CD4-positive, alpha-beta T cell treated with Interleukin-6 at 100 ng/mL for 8 hours (primary cell): ENCODE measurements around the gene AKAP6.
"Not testable (repeated sequence)": the region's sequence is repeated elsewhere in the genome, so short reads cannot be mapped to it uniquely, and the experiment has no call there.

Experiments used
- DNase-seq: peaks from one replicate; pipeline ENCODE4 v3.0.0-alpha.2; 2020; ENCODE audit warnings: mixed read lengths, low spot score

AKAP6 gene

DNA sequence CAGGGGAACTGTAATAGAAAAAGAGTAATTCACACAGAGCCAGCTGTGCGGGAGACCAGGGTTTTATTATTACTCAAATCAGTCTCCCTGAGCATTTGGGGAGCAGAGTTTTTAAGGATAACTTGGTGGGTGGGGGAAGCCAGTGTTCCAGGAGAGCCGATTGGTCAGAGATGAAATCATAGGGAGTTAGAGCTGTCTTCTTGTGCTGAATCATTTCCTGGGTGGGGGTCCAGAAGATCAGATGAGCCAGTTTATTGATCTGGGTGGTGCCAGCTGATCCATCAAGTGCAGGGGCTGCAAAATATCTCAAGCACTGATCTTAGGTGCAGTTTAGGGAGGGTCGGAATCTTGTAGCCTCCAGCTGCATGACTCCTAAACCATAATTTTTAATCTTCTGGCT is 44.1 kb downstream of the AKAP6 start:
- not testable (repeated sequence) for DNase-seq

DNA sequence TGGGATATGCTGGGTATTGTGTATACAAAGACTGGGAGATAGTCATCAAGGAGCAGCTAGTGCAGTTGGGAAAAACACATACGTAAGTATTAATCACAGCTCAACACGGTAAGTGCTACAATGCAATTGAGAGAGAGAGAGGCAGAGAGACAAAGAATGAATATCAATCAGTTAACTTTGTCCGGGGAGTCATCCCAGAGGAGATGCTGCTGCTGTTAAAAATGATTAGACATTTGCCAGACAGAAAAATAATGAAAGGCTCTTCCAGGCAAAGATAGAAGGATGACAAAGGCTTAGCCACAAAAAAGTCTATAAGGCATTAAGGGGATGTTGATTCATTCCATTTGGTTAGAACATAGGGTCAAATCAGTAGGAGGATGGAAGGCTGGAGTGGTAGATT is 45.1 kb downstream of the AKAP6 start:
- no peak for DNase-seq

DNA sequence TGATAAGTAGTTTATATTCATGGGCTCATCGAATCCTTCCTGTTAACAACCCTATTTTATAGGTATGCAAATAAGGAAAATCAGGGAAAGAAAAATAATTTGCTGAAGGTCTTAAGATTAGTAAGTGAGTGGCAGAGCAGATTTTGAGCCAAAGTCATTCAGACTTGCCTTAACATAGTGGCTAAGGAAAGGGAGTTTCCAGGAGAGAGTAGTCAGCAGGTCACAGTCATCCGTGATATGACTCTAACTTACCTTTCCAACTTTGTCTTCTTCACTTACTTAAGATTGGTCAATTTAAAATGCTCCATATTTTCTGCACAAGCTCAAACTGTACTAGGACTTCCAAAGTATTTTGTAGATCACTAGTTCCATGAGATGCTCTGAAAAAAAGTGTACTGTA is 46.6 kb downstream of the AKAP6 start:
- DNase-seq = no peak

DNA sequence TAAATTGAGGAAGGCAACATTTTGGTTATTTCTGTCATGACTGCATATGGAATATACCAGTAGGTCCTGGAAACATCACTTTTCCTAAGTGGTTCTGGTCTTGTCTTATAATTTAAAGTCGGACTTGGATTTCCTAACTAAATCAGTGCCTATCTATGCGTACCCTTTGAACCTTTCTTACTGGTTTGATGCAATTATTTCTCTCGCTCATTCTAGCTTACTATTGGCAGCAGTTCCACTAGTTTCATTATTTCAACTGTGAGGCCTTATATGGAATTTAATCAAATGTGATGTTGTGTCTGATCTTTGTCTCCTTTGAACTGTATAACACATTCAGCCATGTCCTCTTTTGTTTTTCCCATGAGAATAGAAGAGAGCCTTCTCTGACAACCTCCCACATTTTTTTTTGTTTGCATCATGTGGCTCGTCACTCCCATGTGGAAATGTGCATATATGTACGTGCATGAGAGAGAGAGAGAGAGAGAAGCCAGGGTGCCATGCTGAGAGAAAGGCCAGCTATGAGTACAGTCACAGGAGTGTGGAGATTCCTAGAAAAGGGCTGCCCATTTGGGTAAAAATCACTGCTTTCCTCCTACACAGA is 48.0 kb downstream of the AKAP6 start:
- DNase-seq = no peak

DNA sequence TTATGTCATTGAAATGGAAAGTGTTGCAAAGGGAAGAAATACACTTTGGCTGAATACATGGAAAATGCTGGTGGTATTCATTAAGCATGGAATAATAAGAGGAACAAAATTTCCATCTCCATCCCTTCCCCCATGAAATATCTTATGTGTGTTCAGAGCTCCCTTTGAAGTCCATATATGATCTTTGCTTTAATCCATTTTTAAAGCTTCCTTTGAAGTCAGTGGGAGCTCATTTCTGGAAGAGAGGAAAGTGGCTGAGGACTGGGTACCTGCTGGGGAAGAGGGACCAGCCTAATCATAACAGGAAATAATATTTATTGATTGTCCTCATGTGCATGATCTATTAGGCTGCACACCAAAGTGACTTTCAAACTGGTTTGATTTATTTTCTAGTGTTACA is 49.2 kb downstream of the AKAP6 start:
- DNase-seq = no peak

DNA sequence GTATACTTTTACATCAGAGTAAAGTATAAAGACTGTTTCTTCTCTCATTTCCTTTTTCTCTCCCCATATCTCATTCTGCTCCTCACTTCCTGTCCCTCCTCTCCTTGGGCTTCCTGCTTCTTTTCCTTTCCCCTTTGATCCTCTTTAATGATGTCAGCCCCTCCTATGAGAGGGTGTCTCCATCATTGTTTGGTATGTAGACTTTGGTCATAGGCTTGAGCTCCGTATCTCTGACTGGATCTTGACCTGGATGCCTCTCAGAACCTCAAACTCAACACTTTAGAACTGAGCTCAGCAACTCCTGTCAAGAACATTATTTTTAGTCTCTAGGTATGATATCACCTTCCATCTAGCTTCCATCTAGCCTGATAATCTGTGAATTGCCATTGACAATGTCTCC is 50.3 kb downstream of the AKAP6 start:
- no peak for DNase-seq

DNA sequence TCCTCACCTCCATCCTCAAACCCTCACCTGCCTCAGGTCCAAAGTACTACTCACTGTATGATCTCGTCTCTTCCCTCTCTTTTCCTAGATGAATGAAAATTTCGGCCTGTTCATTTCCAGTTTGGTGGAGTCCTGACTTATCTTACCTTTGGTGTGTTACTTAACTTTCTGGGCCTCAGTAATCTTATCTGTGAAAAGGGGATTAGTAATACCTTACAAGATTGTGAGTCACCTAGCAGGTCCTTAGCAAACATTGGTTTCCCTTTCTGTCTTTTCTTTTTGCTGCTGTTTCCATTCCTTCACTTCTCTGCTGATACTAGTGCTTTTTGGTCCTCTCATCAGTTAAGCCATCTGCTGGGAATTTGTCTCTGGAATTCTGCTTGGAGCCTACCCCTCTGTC is 52.8 kb downstream of the AKAP6 start:
- no peak for DNase-seq

DNA sequence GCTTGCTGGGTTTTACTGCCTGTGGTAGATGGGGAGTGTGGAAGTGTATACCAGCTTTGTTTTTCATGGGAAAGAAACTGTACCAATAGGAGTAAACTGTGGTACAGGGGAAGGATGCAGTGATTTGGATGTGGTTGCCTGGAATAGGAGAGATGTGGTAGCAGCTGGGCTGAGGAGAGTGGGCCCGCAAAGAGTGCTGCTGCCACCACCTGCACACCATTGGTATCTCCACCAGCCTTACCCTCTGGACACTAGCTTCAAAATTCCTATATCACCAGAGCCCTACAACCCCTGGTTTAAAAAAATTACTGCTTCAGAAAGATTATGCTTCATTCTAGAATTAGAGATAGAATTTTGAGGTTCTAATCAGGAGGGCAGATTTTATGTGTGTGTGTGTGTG is 53.6 kb downstream of the AKAP6 start:
- DNase-seq = no peak

DNA sequence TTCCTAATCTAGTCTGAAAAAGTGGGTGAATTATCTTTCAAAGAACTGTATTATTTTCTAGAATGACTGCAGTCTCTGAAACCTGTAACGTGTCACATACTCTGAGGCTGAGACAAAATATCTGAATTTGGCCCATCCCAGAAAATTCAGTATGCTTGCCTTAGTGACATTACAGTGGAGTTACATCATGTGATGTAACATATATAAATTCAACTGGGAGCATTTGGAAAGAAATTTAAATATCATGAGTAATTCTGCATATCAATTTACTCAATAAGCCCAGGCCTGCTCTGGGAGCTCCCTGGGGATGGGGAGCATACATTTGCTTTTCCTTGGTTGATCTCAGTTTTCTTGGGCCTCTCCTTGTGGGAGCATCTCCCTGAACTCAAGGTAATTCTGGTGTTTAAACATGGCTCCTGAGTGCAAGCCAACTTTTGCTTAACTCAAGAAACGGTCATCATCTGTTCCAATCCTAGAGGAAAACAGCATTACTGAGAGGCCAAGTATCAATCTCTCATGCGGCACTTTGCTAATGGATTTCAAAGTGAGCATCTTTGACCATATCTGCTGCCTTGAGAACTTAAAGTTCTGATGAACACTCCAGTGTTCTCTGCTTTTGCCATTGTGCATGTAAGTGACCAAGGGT is 54.4 kb downstream of the AKAP6 start:
- no peak for DNase-seq

DNA sequence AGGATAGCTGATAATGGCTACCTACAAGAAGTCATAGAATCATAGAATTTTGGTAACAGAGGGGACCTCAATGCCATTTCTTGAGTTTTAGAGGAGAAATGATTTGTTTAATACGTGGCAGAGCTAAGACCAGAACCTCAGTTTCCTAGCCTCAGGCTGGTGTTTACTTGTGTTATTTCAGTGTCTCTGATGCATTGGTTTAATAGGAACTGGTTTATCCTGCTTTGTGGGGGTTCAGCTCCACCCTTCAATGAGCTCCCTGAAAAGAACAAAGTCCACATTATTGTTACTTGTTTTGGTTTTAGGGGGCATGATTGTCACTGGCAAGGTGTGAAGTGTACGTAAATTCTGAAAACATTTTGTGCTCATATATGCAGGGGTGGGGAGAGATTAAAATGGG is 55.4 kb downstream of the AKAP6 start:
- no peak for DNase-seq

DNA sequence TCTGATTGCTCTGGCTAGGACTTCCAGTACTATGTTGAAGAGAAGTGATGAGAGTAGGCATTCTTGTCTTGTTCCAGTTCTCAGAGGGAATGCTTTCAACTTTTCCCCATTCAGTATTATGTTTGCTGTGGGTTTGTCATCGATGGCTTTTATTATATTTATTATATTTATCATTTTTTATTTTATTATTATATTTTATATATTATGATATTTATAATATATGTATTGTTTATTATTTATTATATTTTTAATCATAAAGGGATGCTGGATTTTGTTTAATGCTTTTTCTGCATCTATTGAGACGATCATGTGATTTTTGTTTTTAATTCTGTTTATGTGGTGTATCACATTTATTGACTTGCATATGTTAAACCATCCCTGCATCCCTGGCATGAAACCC is 58.2 kb downstream of the AKAP6 start:
- DNase-seq = not testable (repeated sequence)

DNA sequence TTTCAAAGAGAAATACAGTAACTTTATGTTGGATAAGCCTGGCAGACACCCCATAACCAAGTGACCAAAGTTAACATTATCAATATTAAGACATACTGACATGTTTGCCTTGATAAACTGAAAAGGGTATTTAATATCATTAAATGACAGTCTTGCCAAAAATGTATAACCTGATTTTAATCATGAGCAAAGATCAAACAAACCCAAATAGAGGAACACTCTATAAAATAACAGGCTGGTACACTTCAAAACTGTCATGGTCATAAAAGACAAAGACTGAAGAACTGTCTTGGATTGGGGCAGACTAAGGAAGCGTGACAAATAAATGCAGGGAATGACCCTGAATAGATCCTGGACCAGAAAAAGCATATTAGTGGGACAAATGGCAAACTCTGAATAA is 64.0 kb downstream of the AKAP6 start:
- DNase-seq = no peak

DNA sequence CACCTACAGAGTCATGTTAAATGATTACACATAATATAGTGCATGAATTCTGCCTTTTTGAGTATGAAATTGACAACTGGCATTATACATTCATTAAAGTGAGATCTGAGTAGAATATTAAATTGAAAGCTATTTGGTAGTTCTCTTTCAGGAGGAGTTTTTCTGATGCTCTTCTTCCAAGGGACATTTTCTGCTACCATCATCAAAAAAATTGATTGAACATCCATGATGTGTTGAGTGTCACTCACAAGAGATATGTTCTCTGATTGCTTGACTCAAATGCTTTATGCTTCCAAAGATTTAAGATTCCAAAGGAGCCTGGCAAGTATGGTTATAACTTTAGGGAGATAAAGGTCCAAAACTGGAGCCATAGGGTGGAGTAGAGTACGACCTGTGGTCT is 64.9 kb downstream of the AKAP6 start:
- no peak for DNase-seq

DNA sequence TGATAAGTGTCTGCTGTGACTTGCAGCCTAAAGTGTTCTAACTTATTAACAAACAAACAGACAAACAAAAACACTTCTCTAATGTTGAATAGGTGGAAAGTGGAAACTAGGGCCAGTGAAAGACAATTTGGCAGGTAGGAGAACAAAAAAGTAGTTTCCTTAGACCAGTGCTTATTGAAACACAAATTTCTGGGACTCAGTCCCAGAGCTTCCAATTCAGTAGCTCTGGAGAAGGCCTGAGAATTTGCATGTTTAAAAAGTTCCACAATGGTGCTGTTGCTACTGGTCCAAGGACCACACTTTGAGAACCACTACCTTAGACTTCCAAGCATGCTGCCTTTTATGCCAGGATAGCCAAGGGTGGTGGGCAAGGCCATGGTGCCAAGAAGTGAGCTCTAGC is 67.8 kb downstream of the AKAP6 start:
- DNase-seq = no peak

DNA sequence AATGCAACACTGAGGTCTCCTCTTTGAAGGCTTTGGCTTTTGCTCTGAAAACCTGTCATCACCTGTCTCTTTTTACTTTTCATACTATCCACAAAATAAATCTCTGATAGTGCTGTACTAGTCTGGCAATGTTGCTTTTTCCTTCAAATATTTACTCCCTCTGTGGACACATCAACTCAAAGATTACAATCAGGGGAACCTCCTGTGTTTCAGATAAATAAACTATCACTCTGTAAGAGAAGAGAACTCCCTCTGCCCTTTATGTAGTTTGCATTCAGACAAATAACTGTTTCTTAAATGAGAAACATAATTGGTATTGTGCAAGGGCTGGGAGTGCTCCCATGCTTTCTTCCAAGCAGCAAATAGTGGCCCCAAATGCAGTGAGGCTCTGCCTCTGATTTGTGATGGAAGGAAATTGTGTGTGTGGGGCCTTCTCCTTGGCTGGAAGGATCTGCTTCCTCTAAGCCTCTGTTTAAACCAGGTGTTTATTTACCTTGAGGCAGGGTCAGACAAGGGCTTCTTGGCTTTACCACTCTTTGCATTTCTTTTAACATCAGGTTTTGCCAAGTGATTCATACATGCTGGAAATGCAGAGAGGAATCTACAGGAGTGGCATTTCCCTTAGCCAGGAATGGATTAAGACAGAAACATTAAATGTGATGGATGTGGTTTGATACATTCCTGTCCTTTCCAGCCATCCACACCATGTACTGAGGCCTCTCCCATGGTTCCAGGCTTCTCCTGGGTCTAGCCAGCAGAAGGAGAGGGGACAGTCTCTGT is 69.0 kb downstream of the AKAP6 start:
- DNase-seq = no peak

DNA sequence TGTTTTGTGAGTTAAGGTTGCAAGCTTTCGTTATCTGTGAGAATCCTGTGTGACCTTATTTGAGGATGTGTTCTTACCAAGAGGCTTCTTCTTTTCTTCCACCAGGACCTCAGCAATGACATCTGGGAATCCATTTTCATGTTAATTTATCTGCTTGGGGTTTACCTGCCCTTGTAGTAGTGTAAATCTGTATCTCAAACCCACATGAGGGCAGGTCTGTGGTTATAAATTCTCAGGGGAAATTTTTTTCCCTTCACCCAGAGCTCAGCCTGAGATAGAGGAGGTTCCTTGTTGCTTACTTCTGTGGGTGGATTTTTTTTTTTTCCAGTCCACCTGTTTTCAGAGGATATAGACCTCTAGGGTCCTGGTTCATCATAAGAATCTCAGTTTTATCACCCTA is 70.8 kb downstream of the AKAP6 start:
- DNase-seq = no peak

DNA sequence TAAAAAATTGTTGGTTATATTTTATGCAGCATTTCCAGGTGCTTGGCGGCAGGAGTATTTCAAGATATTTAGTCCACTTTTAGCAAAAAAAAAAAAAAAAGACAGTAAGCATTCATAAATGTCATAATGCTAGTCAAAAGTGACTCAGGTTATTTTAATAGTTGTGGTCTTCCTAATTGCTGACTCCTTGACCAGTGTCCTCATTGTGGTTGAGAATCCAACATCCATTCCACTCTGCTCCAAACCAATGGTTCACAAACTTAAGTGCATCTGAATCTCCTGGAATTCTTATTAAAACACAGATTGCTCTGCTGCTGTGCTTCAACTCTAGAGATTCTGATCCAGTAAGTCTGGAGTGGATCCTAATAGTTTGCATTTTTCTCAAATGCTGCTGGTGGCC is 71.4 kb downstream of the AKAP6 start:
- DNase-seq = no peak

DNA sequence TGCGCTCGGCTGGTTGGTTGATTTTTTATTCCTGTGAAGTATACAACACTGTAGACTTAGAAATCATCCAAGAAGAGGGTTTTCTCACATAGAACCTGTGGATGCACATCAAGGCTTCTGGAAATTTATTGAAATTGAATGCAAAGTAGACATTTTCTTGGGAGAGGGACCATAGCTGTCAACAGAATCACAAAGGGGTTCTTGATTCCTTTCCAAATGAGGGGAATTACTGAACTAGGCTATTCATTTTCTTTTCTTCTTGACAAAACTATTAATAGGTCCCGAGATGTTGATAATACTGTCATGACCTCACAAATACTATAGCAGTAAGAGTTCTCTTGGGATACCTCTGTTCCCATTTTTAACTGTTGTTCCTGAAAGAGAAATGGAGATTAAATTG is 73.9 kb downstream of the AKAP6 start:
- DNase-seq = no peak

DNA sequence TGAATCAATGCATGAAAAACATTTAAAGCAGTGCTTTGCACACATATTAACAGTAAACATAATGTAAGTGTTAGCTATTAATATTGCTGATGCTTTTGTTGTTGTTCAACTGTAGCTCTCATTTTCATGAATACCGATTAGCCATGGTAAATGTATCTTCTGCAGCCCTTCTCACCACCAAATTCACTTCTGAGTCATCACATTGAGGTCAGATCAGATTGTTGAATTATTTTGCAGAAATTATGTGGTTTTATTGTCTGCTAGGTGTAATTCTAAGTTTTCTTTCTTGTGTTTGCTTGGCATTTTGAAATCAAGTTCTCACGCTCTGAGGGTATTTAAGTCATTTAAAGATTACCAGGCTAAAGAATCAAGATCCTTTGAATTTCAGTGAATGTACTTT is 74.6 kb downstream of the AKAP6 start:
- DNase-seq = no peak

DNA sequence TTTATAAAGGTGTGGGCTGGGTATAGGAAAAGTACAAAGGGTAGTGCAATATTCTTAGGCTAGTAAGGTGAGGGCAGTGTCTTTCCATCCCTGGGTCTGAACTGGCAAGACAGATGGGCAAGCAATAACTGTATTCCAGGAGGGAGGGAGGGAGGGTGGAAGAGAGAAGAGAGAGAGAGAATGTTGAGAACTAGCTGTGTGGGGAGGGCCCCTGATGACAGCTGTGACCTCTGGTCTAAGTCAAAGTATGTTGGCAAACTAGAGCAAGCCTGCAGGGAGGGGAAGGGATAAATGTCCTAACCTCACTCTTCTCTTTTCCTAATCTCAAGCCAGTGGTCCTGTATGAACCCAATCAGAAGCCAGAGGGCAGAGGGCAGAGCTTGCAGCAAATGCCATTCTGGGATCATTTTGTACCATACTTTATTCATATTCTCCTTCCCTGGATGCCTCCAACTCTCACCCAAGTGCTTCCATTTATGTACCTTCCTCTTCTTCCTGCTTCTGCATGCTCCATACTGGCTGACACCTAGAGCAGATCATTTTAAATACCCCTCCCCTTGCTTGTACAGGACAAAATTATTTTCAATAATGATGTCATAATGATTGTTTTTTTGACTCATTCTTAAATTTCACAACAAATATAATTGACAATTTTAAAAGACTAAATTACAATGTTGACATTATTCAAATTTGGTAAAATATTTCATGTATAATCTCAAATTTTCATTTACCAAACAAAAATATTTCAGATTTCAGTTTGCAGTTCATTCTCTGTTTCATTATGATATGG is 75.9 kb downstream of the AKAP6 start:
- DNase-seq = no peak

DNA sequence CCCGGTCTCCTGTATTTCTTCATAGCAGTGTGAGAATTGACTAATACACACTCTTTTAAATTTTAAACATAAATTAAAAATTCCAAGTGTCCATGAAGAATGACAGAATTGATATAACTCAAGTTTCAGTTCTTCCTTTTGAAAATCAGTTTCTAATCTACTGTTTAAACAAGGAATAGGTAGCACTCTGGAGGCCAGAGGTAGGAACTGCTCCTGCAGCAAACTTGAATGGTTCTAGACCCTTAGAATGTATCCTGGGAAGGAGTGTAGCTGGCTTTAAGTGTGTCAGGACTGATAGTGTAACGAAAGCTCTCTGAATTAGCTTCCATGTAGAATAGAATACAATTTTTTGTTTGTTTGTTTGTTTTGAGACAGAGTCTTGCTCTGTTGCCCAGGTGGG is 76.8 kb downstream of the AKAP6 start:
- DNase-seq = no peak

DNA sequence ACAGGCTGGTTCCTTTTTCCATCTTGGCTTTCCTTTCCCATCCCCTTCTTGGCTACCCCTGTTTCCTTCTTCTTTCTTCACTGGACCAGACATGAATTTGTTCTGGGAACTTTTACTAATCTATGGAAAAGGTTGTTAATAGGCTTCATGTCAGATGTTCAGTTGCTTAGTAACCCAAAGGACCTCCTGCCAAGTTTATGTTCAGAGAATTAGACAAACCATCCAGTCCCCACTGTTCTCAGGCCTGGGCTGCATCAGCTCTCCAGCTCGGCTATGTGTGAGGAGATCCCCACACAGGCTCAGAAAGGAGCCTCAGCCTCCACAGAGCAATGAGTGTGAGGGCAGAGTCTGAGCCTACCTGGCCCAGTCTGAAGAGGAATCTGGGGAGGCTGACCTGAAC is 78.0 kb downstream of the AKAP6 start:
- DNase-seq = no peak

DNA sequence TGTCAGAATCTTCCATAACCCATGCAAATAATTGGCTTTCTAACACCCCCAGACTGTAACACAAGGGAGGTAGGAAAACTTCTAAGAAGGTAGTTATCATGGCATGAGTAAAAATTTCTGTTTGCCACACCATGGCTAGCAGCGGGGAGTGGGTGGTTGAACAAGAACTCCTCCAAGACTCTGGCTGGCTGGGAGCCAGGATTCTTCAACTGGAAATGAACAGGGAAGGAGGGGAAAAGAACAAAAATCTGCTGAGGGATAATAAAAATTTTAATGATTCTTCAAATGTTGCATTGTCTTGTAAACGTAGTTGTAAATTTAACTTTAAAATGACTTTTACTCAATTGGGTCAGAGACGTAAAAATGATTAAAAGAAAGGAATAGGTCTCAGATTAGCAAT is 78.9 kb downstream of the AKAP6 start:
- DNase-seq = no peak
